ENCODE results near the gene HDAC9.

The HDAC9 gene

GRCh38 chr7:18780938-18781337 is 285.4 kb downstream of the HDAC9 start:
- Histone ChIP-seq H3K27ac (ENCODE audit: low read length, poor library complexity, severe bottlenecking) (no peak overlapping the region), H3K23ac (ENCODE audit: low read length in 2 of 2) (no peak overlapping the region), H2AFZ (ENCODE audit: low read depth, low read length) (no peak overlapping the region), H3K27me3 (ENCODE audit: control insufficient read depth in 1 of 2, insufficient read depth in 1 of 2, low read length in 2 of 2) (no peaks in the 10 kb centered on the region), H2BK120ac (ENCODE audit: low read depth, low read length) (no peak overlapping the region), H2BK12ac (ENCODE audit: low read length in 2 of 2) (no peak overlapping the region), H3K9me3 (ENCODE audit: control insufficient read depth, low read length) (no peaks in the 10 kb centered on the region), H4K91ac (ENCODE audit: low read length) (no peak overlapping the region), H3K14ac (ENCODE audit: low read length in 2 of 2) (no peak overlapping the region), H2BK15ac (ENCODE audit: low read depth, poor library complexity, severe bottlenecking) (no peak overlapping the region), H4K8ac (ENCODE audit: low read length) (no peak overlapping the region), H3K4me3 (ENCODE audit: insufficient read depth in 1 of 2, low read depth in 1 of 2, low read length in 2 of 2) (no peak overlapping the region), H3K18ac (ENCODE audit: low read depth in 1 of 2, low read length in 2 of 2) (no peak overlapping the region), H3K9ac (ENCODE audit: low read length) (no peak overlapping the region), H3K4me1 (ENCODE audit: control insufficient read depth, insufficient read depth, low read depth, low read length) (no peaks in the 10 kb centered on the region), H3K79me1 (replicated peaks; ENCODE audit: low read length, poor library complexity, severe bottlenecking) (no peaks in the 10 kb centered on the region), H3K36me3 (ENCODE audit: control insufficient read depth in 1 of 2, insufficient read depth in 2 of 2, low read depth in 1 of 2, low read length in 2 of 2) (no peaks in the 10 kb centered on the region), H3K4ac (ENCODE audit: low read depth in 1 of 2, low read length in 2 of 2) (no peak overlapping the region), H2BK5ac (ENCODE audit: low read depth, low read length, poor library complexity, severe bottlenecking) (no peak overlapping the region), H3K4me2 (ENCODE audit: low read length, poor library complexity, severe bottlenecking) (no peak overlapping the region), H2AK5ac (ENCODE audit: low read length, severe bottlenecking) (no peak overlapping the region)
- DNase-seq, result no peak
- WGBS, result 99% methylated on average over 3 of the region's 3 CpGs

GRCh38 chr7:18786196-18786727 is 290.7 kb downstream of the HDAC9 start:
- H3K14ac ChIP-seq (ENCODE audit: low read length in 2 of 2), result no peak overlapping the region
- no peaks in the 10 kb centered on the region for H3K9me3 ChIP-seq (ENCODE audit: control insufficient read depth, low read length)
- H3K4me3 ChIP-seq (ENCODE audit: insufficient read depth in 1 of 2, low read depth in 1 of 2, low read length in 2 of 2), result no peak overlapping the region
- no peak overlapping the region for H2BK15ac ChIP-seq (ENCODE audit: low read depth, poor library complexity, severe bottlenecking)
- H3K23ac ChIP-seq (ENCODE audit: low read length in 2 of 2), result no peak overlapping the region
- H3K4ac ChIP-seq (ENCODE audit: low read depth in 1 of 2, low read length in 2 of 2), result no peak overlapping the region
- H3K4me2 ChIP-seq (ENCODE audit: low read length, poor library complexity, severe bottlenecking), result no peak overlapping the region
- no peak overlapping the region for H4K91ac ChIP-seq (ENCODE audit: low read length)
- H4K8ac ChIP-seq (ENCODE audit: low read length), result no peak overlapping the region
- no peaks in the 10 kb centered on the region for H3K4me1 ChIP-seq (ENCODE audit: control insufficient read depth, insufficient read depth, low read depth, low read length)
- H2BK120ac ChIP-seq (ENCODE audit: low read depth, low read length), result no peak overlapping the region
- no peak overlapping the region for H2AFZ ChIP-seq (ENCODE audit: low read depth, low read length)
- DNase-seq, result no peak
- no peak overlapping the region for H2AK5ac ChIP-seq (ENCODE audit: low read length, severe bottlenecking)
- H3K36me3 ChIP-seq (ENCODE audit: control insufficient read depth in 1 of 2, insufficient read depth in 2 of 2, low read depth in 1 of 2, low read length in 2 of 2), result no peaks in the 10 kb centered on the region
- H3K79me1 ChIP-seq (replicated peaks; ENCODE audit: low read length, poor library complexity, severe bottlenecking), result no peaks in the 10 kb centered on the region
- H3K9ac ChIP-seq (ENCODE audit: low read length), result no peak overlapping the region
- H2BK5ac ChIP-seq (ENCODE audit: low read depth, low read length, poor library complexity, severe bottlenecking), result no peak overlapping the region
- no peak overlapping the region for H3K27ac ChIP-seq (ENCODE audit: low read length, poor library complexity, severe bottlenecking)
- no peak overlapping the region for H3K18ac ChIP-seq (ENCODE audit: low read depth in 1 of 2, low read length in 2 of 2)
- no peaks in the 10 kb centered on the region for H3K27me3 ChIP-seq (ENCODE audit: control insufficient read depth in 1 of 2, insufficient read depth in 1 of 2, low read length in 2 of 2)
- H2BK12ac ChIP-seq (ENCODE audit: low read length in 2 of 2), result no peak overlapping the region
- WGBS, result 97% methylated on average over 3 of the region's 5 CpGs

GRCh38 chr7:18786796-18787195 is 291.2 kb downstream of the HDAC9 start:
- Histone ChIP-seq H3K27me3 (ENCODE audit: control insufficient read depth in 1 of 2, insufficient read depth in 1 of 2, low read length in 2 of 2) (no peaks in the 10 kb centered on the region), H2BK120ac (ENCODE audit: low read depth, low read length) (no peak overlapping the region), H2BK12ac (ENCODE audit: low read length in 2 of 2) (no peak overlapping the region), H3K9ac (ENCODE audit: low read length) (no peak overlapping the region), H2BK15ac (ENCODE audit: low read depth, poor library complexity, severe bottlenecking) (no peak overlapping the region), H3K23ac (ENCODE audit: low read length in 2 of 2) (no peak overlapping the region), H3K36me3 (ENCODE audit: control insufficient read depth in 1 of 2, insufficient read depth in 2 of 2, low read depth in 1 of 2, low read length in 2 of 2) (no peaks in the 10 kb centered on the region), H2AK5ac (ENCODE audit: low read length, severe bottlenecking) (no peak overlapping the region), H3K14ac (ENCODE audit: low read length in 2 of 2) (no peak overlapping the region), H2AFZ (ENCODE audit: low read depth, low read length) (no peak overlapping the region), H3K18ac (ENCODE audit: low read depth in 1 of 2, low read length in 2 of 2) (no peak overlapping the region), H3K4ac (ENCODE audit: low read depth in 1 of 2, low read length in 2 of 2) (no peak overlapping the region), H3K4me1 (ENCODE audit: control insufficient read depth, insufficient read depth, low read depth, low read length) (no peaks in the 10 kb centered on the region), H3K27ac (ENCODE audit: low read length, poor library complexity, severe bottlenecking) (no peak overlapping the region), H4K8ac (ENCODE audit: low read length) (no peak overlapping the region), H4K91ac (ENCODE audit: low read length) (no peak overlapping the region), H3K79me1 (replicated peaks; ENCODE audit: low read length, poor library complexity, severe bottlenecking) (no peaks in the 10 kb centered on the region), H3K4me2 (ENCODE audit: low read length, poor library complexity, severe bottlenecking) (no peak overlapping the region), H2BK5ac (ENCODE audit: low read depth, low read length, poor library complexity, severe bottlenecking) (no peak overlapping the region), H3K9me3 (ENCODE audit: control insufficient read depth, low read length) (no peaks in the 10 kb centered on the region), H3K4me3 (ENCODE audit: insufficient read depth in 1 of 2, low read depth in 1 of 2, low read length in 2 of 2) (no peak overlapping the region)
- DNase-seq, result no peak
- WGBS, result no CpG with 5 or more reads among the region's 2 CpGs

GRCh38 chr7:18788026-18788425 is 292.5 kb downstream of the HDAC9 start:
- Histone ChIP-seq H3K18ac (ENCODE audit: low read depth in 1 of 2, low read length in 2 of 2) (no peak overlapping the region), H3K4me1 (ENCODE audit: control insufficient read depth, insufficient read depth, low read depth, low read length) (peaks cover under 1% of the 10 kb centered on the region), H2BK15ac (ENCODE audit: low read depth, poor library complexity, severe bottlenecking) (no peak overlapping the region), H3K14ac (ENCODE audit: low read length in 2 of 2) (no peak overlapping the region), H2BK120ac (ENCODE audit: low read depth, low read length) (no peak overlapping the region), H3K27ac (ENCODE audit: low read length, poor library complexity, severe bottlenecking) (no peak overlapping the region), H4K8ac (ENCODE audit: low read length) (no peak overlapping the region), H3K4me2 (ENCODE audit: low read length, poor library complexity, severe bottlenecking) (no peak overlapping the region), H3K4me3 (ENCODE audit: insufficient read depth in 1 of 2, low read depth in 1 of 2, low read length in 2 of 2) (no peak overlapping the region), H4K91ac (ENCODE audit: low read length) (no peak overlapping the region), H2BK12ac (ENCODE audit: low read length in 2 of 2) (no peak overlapping the region), H3K4ac (ENCODE audit: low read depth in 1 of 2, low read length in 2 of 2) (no peak overlapping the region), H2AFZ (ENCODE audit: low read depth, low read length) (no peak overlapping the region), H2AK5ac (ENCODE audit: low read length, severe bottlenecking) (no peak overlapping the region), H3K9ac (ENCODE audit: low read length) (no peak overlapping the region), H3K9me3 (ENCODE audit: control insufficient read depth, low read length) (no peaks in the 10 kb centered on the region), H3K79me1 (replicated peaks; ENCODE audit: low read length, poor library complexity, severe bottlenecking) (no peaks in the 10 kb centered on the region), H3K27me3 (ENCODE audit: control insufficient read depth in 1 of 2, insufficient read depth in 1 of 2, low read length in 2 of 2) (no peaks in the 10 kb centered on the region), H3K36me3 (ENCODE audit: control insufficient read depth in 1 of 2, insufficient read depth in 2 of 2, low read depth in 1 of 2, low read length in 2 of 2) (no peaks in the 10 kb centered on the region), H3K23ac (ENCODE audit: low read length in 2 of 2) (no peak overlapping the region), H2BK5ac (ENCODE audit: low read depth, low read length, poor library complexity, severe bottlenecking) (no peak overlapping the region)
- DNase-seq, result no peak
- WGBS, result 83% methylated on average over 2 of the region's 2 CpGs
